ENCODE data around the gene RAPGEF5.
A peak's percentile ranks its signal among the peaks of the same experiment; 100 is the strongest.

RAPGEF5 gene

GRCh38 chr7:22128528-22128920, 228.4 kb downstream of the RAPGEF5 start:
- DNase-seq (ENCODE audit: low read depth in 3 of 3, low spot score in 1 of 3): no peak

GRCh38 chr7:22127835-22128527, 229.0 kb downstream of the RAPGEF5 start:
- no peak for DNase-seq (ENCODE audit: low read depth in 3 of 3, low spot score in 1 of 3)

GRCh38 chr7:22125436-22125835, 231.5 kb downstream of the RAPGEF5 start:
- DNase-seq (ENCODE audit: low read depth in 3 of 3, low spot score in 1 of 3): no peak

- DNase-seq (ENCODE audit: low read depth in 3 of 3, low spot score in 1 of 3): no peak
Measured at GRCh38 chr7:22124941-22125340, 232.0 kb downstream of the RAPGEF5 start.

- DNase-seq (ENCODE audit: low read depth in 3 of 3, low spot score in 1 of 3): no peak
Measured at GRCh38 chr7:22123139-22123538, 233.8 kb downstream of the RAPGEF5 start.

GRCh38 chr7:22121702-22122474, 235.1 kb downstream of the RAPGEF5 start:
- no peak for DNase-seq (ENCODE audit: low read depth in 3 of 3, low spot score in 1 of 3)

GRCh38 chr7:22120391-22121053, 236.4 kb downstream of the RAPGEF5 start:
- no peak for DNase-seq (ENCODE audit: low read depth in 3 of 3, low spot score in 1 of 3)

- no peak for DNase-seq (ENCODE audit: low read depth in 3 of 3, low spot score in 1 of 3)
Measured at GRCh38 chr7:22117222-22117621, 239.7 kb downstream of the RAPGEF5 start.

- DNase-seq (ENCODE audit: low read depth in 3 of 3, low spot score in 1 of 3): no peak
Measured at GRCh38 chr7:22116451-22117030, 240.4 kb downstream of the RAPGEF5 start.

GRCh38 chr7:22115689-22116088, 241.3 kb downstream of the RAPGEF5 start:
- no peak for DNase-seq (ENCODE audit: low read depth in 3 of 3, low spot score in 1 of 3)

- no peak for DNase-seq (ENCODE audit: low read depth in 3 of 3, low spot score in 1 of 3)
Measured at GRCh38 chr7:22114440-22114981, 242.4 kb downstream of the RAPGEF5 start.

GRCh38 chr7:22113041-22113440, 243.9 kb downstream of the RAPGEF5 start:
- no peak for DNase-seq (ENCODE audit: low read depth in 3 of 3, low spot score in 1 of 3)

GRCh38 chr7:22111661-22112060, 245.3 kb downstream of the RAPGEF5 start:
- DNase-seq (ENCODE audit: low read depth in 3 of 3, low spot score in 1 of 3): no peak

GRCh38 chr7:22110881-22111280, 246.1 kb downstream of the RAPGEF5 start:
- DNase-seq (ENCODE audit: low read depth in 3 of 3, low spot score in 1 of 3): no peak

GRCh38 chr7:22110227-22110839, 246.6 kb downstream of the RAPGEF5 start:
- DNase-seq (ENCODE audit: low read depth in 3 of 3, low spot score in 1 of 3): peak in 2 of 3 donors; percentile 14 to 18

GRCh38 chr7:22109761-22110160, 247.2 kb downstream of the RAPGEF5 start:
- DNase-seq (ENCODE audit: low read depth in 3 of 3, low spot score in 1 of 3): no peak

GRCh38 chr7:22108151-22108845, 248.7 kb downstream of the RAPGEF5 start:
- DNase-seq (ENCODE audit: low read depth in 3 of 3, low spot score in 1 of 3): no peak

- DNase-seq (ENCODE audit: low read depth in 3 of 3, low spot score in 1 of 3): no peak
Measured at GRCh38 chr7:22105550-22105949, 251.4 kb downstream of the RAPGEF5 start.

GRCh38 chr7:22094413-22095342, 262.3 kb downstream of the RAPGEF5 start:
- no peak for DNase-seq (ENCODE audit: low read depth in 3 of 3, low spot score in 1 of 3)
